Stimulated activated CD8-positive, alpha-beta memory T cell treated with anti-CD3 and anti-CD28 coated beads, Interleukin-7, amount 100 ng/mL, for 1 hour (primary cell): ENCODE data around the gene GAP43.
"Not testable (repeated sequence)": the region's sequence is repeated elsewhere in the genome, so short reads cannot be mapped to it uniquely, and the experiment has no call there.

Experiments
- DNase-seq, 2 donors: peaks; one replicate each; pipeline ENCODE4 v3.0.0-alpha.2; 2020; ENCODE audit warnings: low read depth in 2 of 2

The GAP43 gene

GRCh38 chr3:115698851-115699591 is 75.7 kb downstream of the GAP43 start:
- no peak for DNase-seq

GRCh38 chr3:115699706-115700105 is 76.4 kb downstream of the GAP43 start:
- no peak for DNase-seq

- no peak for DNase-seq
Measured at GRCh38 chr3:115702598-115702997, 79.3 kb downstream of the GAP43 start.

GRCh38 chr3:115704661-115705338 is 81.5 kb downstream of the GAP43 start:
- DNase-seq, result no peak

DNA sequence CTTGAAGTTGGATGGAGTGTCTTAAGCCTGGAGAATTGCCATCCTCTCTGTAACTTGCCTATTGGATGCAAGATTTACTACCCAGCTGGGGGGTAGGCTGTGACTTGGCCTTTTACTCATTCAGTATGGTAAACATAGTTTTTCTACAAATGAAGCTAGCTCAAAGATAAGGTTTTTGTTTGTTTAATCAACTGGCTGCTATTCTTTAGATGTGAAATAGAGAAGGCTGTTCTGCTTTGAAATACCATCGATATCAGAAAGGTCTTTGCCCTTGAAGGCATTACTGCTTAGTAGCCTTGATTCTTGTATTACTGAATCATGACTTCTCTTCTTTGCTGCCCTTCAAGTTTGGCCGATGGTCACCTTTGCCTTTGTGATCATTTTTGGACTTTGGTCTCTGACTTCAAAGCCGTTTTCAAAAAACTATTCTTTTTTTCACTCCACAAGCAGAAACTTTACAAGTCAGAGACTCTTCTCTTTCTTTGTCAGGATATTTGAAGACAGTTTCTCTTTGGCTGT is 83.1 kb downstream of the GAP43 start:
- DNase-seq, result no peak

GRCh38 chr3:115708540-115708939 is 85.2 kb downstream of the GAP43 start:
- DNase-seq, result no peak

- no peak for DNase-seq
Measured at GRCh38 chr3:115709093-115709492, 85.8 kb downstream of the GAP43 start.

- DNase-seq, result no peak
Measured at GRCh38 chr3:115709931-115710330, 86.6 kb downstream of the GAP43 start.

GRCh38 chr3:115710799-115711198 is 87.5 kb downstream of the GAP43 start:
- no peak for DNase-seq

- no peak for DNase-seq
Measured at GRCh38 chr3:115712871-115713270, 89.6 kb downstream of the GAP43 start.

DNA sequence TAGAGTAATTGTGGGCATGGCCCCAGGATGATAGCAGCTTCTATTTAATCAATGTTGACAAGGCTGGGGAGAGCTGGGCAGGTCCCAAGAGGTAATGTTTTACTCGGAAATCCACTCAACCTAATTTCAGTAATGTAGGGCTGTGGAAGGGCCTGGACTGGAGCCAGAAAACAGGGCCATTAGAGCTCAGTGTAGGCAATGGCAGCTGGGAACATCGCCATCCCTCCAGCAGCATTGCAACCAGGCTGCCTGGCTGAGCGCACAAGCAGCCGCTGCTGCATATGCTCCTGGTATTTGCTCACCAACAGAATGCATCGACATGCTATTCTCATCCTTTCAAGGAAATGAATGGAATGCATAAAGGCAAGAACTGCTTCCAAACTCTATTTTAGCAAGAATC is 90.0 kb downstream of the GAP43 start:
- DNase-seq, result no peak

GRCh38 chr3:115715241-115715745 is 92.0 kb downstream of the GAP43 start:
- DNase-seq, result no peak

DNA sequence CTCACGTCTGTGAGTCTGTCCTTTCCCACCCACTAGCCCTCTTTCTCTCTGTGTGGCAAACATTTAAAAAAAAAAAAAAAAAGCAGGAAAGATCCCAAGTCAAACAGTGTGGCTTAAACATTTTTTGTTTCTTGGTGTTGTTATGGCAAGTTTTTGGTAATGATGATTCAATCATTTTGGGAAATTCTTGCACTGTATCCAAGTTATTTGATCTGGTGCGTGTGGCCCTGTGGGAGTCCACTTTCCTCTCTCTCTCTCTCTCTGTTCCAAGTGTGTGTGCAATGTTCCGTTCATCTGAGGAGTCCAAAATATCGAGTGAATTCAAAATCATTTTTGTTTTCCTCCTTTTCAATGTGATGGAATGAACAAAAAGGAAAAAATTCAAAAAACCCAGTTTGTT is 97.7 kb downstream of the GAP43 start:
- no peak for DNase-seq

- DNase-seq, result no peak
Measured at GRCh38 chr3:115725800-115726199, 102.5 kb downstream of the GAP43 start.

- no peak for DNase-seq
Measured at GRCh38 chr3:115727135-115727534, 103.8 kb downstream of the GAP43 start.

GRCh38 chr3:115728013-115728412 is 104.7 kb downstream of the GAP43 start:
- DNase-seq, result no peak

- DNase-seq, result not testable (repeated sequence)
Measured at GRCh38 chr3:115736341-115736740, 113.0 kb downstream of the GAP43 start.

DNA sequence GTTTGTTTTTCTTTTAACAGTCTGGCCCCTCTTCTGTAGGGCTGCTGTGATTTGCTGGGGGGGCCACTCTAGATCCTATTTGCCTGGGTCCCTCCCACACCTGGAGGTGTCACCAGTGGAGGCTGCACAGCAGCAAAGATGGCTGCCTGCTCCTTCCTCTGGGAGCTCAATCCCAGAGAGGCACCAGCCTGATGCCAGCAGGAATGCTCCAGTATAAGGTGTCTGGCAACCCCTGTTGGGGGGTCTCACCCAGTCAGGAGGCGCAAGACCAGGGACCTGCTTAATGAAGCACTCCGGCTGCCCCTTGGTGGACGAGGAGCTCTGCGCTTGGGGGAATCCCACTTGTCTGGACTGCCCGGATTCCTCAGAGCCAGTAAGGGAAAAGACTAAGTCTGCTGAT is 118.3 kb downstream of the GAP43 start:
- no peak for DNase-seq

DNA sequence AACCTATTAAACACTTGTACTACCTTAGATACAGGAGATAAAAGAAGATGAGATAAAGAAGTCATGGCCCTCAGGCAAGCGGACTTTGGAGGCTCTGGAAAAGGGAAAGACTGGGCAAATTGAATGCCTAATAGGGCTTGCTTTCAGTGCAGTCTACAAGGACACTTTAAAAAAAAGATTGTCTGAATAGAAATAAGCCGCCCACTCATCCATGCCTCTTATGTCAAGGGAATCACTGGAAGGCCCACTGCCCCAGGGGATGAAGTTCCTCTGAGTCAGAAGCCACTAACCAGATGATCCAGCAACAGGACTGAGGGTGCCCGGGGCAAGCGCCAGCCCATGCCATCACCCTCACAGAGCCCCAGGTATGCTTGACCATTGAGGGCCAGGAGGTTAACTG is 121.2 kb downstream of the GAP43 start:
- not testable (repeated sequence) for DNase-seq

- DNase-seq, result not testable (repeated sequence)
Measured at GRCh38 chr3:115752978-115753377, 129.7 kb downstream of the GAP43 start.

- DNase-seq, result no peak
Measured at GRCh38 chr3:115758076-115758763, 134.9 kb downstream of the GAP43 start.

- DNase-seq, result no peak
Measured at GRCh38 chr3:115760716-115761115, 137.4 kb downstream of the GAP43 start.
